Cardiac muscle cell (in vitro differentiated cells and primary cell): ENCODE measurements around the gene SPATA9. TPM values are rescaled to one million over a fixed set of nuclear protein-coding genes. Genes with fewer than 3 reads are reported as not detected.

Experiments
- DNase-seq, 2 donors: peaks; one replicate each; pipeline versions ENCODE4 v3.0.0 to v3.0.0-alpha.2; 2010 to 2017; ENCODE audit warnings: low read depth in 1 of 2, low spot score in 1 of 2
- H3K27ac ChIP-seq: fragments of 200-600 bp; sonication (generic); 2 replicates; pipeline ENCODE4 v1.5.1; 2016
- H3K27me3 ChIP-seq: fragments of 200-600 bp; sonication (generic); 2 replicates; pipeline ENCODE4 v1.6.0; 2016; ENCODE audit warnings: control low read depth
- H3K36me3 ChIP-seq: fragments of 200-600 bp; sonication (generic); 2 replicates; pipeline ENCODE4 v1.5.1; 2016; ENCODE audit warnings: control low read depth
- H3K4me1 ChIP-seq: fragments of 200-600 bp; sonication (generic); 2 replicates; pipeline ENCODE4 v1.8.1; 2017; ENCODE audit warnings: low read depth, mild to moderate bottlenecking, mixed run types
- H3K4me3 ChIP-seq: fragments of 200-600 bp; sonication (generic); 2 replicates; pipeline ENCODE4 v1.5.1; 2016; ENCODE audit warnings: mild to moderate bottlenecking
- H3K9me3 ChIP-seq: fragments of 200-600 bp; sonication (generic); 2 replicates; pipeline ENCODE4 v1.5.1; 2017; ENCODE audit warnings: low read depth, mild to moderate bottlenecking, control low read depth
- CTCF ChIP-seq: IDR thresholded peaks from 2 replicates; pipeline ENCODE4 v1.5.1; 2012; ENCODE audit warnings: low read depth, mild to moderate bottlenecking, low read length
- polyA plus RNA-seq: library from polyadenylated mRNA; unstranded; fragments of >200 nt; fragmentation: Nextera tagmentation; extraction: Ambion mirVana; gene quantifications from 2 replicates; pipeline ENCODE4 v1.2.1, GENCODE V29; 2016
- total RNA-seq: library from RNA; depleted of rRNA; stranded (reverse); fragments of >200 nt; gene quantifications from 2 replicates; pipeline ENCODE4 v1.2.3, GENCODE V29; 2016

SPATA9 gene
- total RNA-seq (0.45 and 1.0 TPM in 2 replicates), polyA plus RNA-seq (1.3 and 1.8 TPM in 2 replicates)

GRCh38 chr5:95682891-95683290 lies at the start of gene SPATA9:
TSS of gene SPATA9 (minus strand) at chr5:95682991. CDS start at chr5:95682854, 137 bp downstream.
- H3K4me3 ChIP-seq = no peak within 1 kb of the TSS
- TF ChIP-seq CTCF = no peak

GRCh38 chr5:95731571-95732554 lies 49.1 kb upstream of the SPATA9 start:
- DNase-seq = peak; percentile 56 to 60
- peak overlapping the region; percentile 96 for H3K4me3 ChIP-seq
- H3K27me3 ChIP-seq = no peaks in the 10 kb centered on the region
- peak overlapping the region; percentile 96 for H3K27ac ChIP-seq
- TF ChIP-seq CTCF = no peak
- peaks cover 15% of the 10 kb centered on the region for H3K36me3 ChIP-seq
- H3K9me3 ChIP-seq = no peaks in the 10 kb centered on the region
- H3K4me1 ChIP-seq = peaks cover 48% of the 10 kb centered on the region

More at GRCh38 chr5:95682891-95683290, at the start of gene SPATA9:
- Histone ChIP-seq H3K36me3 (no peaks in the 10 kb centered on the region), H3K27me3 (no peaks in the 10 kb centered on the region), H3K9me3 (peaks cover 2% of the 10 kb centered on the region), H3K27ac (no peak within 1 kb of the TSS), H3K4me1 (no peaks in the 10 kb centered on the region)
- DNase-seq = no peak

- Histone ChIP-seq H3K4me3 (peak within 1 kb of the TSS; percentile 96), H3K27me3 (no peaks in the 10 kb centered on the region), H3K9me3 (no peaks in the 10 kb centered on the region), H3K27ac (peak within 1 kb of the TSS; percentile 96), H3K4me1 (peaks cover 42% of the 10 kb centered on the region), H3K36me3 (peaks cover 6% of the 10 kb centered on the region)
- TF ChIP-seq CTCF = no peak
- DNase-seq = peak; percentile 95 to 98
These were observed 48.2 kb upstream of the SPATA9 start, which contains the start of gene RHOBTB3 for GRCh38 chr5:95730730-95731570. TSS of gene RHOBTB3 (plus strand) at chr5:95731336. CDS start at chr5:95731683, 347 bp downstream.

- Histone ChIP-seq H3K4me1 (peaks cover 39% of the 10 kb centered on the region), H3K4me3 (peak overlapping the region; percentile 96), H3K27ac (peak overlapping the region; percentile 96), H3K27me3 (no peaks in the 10 kb centered on the region), H3K9me3 (no peaks in the 10 kb centered on the region), H3K36me3 (no peaks in the 10 kb centered on the region)
- TF ChIP-seq CTCF = no peak
- no peak for DNase-seq
These were observed 47.4 kb upstream of the SPATA9 start for GRCh38 chr5:95730011-95730700.
